ENCODE results near the gene TREH.
A peak's percentile ranks its signal among the peaks of the same experiment; 100 is the strongest.
"Not testable (repeated sequence)": the region's sequence is repeated elsewhere in the genome, so short reads cannot be mapped to it uniquely, and the experiment has no call there.

TREH gene

DNA sequence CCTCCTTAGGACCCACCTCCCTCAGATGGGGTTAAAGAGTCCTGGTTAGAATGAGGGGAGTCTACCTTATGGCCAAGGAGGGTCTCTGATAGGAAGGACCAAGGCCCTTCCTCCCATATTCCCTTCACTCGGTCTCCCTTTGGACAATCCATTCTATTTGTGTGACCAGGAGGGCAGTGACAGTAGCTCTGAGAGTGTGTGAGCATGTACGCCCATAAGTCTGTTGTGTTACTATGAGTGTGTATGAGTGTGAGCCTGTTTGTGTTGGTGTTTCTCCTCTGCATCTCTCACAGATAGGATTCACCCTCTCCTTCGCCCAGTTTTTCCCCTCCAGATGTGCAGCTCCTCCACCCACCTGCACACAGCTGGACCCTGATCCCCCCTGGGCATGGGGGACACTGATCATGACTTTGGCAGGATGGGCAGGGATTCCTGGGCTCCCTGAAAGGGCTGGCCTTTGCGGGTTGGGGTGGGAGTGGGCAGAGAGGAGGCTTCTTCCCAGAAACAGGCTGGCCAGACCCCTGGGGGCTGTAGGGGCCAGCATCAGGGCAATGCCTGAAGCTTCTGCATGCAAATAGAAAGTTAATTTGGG, 57.6 kb downstream of the TREH start:
- Histone ChIP-seq H3K27me3 (ENCODE audit: control insufficient read depth, insufficient read depth, low read length) (no peaks in the 10 kb centered on the region), H3K9ac (ENCODE audit: low read depth, low read length) (peak overlapping the region; percentile 61), H3K36me3 (ENCODE audit: control insufficient read depth, insufficient read depth, low read length) (no peaks in the 10 kb centered on the region), H3K9me3 (ENCODE audit: control insufficient read depth, insufficient read depth, low read length) (no peaks in the 10 kb centered on the region), H3K4me1 (ENCODE audit: control insufficient read depth, insufficient read depth, low read length) (peaks cover 18% of the 10 kb centered on the region), H3K4me3 (ENCODE audit: low read depth, low read length) (peak overlapping the region; percentile 60)

DNA sequence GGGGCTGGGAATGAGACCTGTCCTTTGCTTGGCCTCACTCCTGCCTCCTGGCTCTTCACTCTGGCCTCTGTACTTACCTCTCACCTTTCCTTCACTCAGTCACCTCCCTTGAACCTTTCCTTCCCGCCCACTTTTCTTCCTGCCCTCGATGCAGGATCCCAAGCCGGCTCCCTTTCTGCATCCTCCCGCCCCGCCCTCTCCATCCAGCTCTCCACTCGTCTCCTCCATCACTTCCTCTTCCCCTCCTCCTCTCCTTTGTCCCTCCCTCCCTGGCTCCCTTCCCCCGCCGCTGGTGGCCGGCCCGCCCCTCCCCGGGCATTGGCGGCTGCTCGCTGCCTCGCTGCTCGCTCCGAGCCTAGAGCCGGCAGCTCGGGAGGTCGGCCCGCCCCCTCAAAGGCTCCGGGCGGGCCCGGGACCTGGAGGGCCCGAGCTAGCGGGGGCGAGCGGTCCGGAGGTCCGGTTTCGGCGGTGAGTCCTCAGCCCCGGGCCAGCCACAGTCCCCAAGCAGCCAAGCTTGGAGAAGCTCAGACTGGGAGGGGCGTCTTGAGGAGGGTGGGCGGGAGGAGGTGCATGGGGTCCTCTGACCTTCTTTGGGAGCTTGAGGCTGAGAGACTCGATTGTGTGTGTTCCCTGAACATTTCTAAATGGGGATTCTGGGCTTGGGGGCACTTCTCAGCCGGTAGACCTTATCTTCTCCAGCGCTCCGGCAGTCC, 58.2 kb downstream of the TREH start:
- Histone ChIP-seq H3K9ac (ENCODE audit: low read depth, low read length) (peak overlapping the region; percentile 61), H3K4me3 (ENCODE audit: low read depth, low read length) (peak overlapping the region; percentile 60), H3K9me3 (ENCODE audit: control insufficient read depth, insufficient read depth, low read length) (no peaks in the 10 kb centered on the region), H3K27me3 (ENCODE audit: control insufficient read depth, insufficient read depth, low read length) (no peaks in the 10 kb centered on the region), H3K4me1 (ENCODE audit: control insufficient read depth, insufficient read depth, low read length) (peaks cover 20% of the 10 kb centered on the region), H3K36me3 (ENCODE audit: control insufficient read depth, insufficient read depth, low read length) (no peaks in the 10 kb centered on the region)

GRCh38 chr11:118620529-118621070, 58.9 kb downstream of the TREH start:
- Histone ChIP-seq H3K27me3 (ENCODE audit: control insufficient read depth, insufficient read depth, low read length) (no peaks in the 10 kb centered on the region), H3K4me1 (ENCODE audit: control insufficient read depth, insufficient read depth, low read length) (peaks cover 27% of the 10 kb centered on the region), H3K4me3 (ENCODE audit: low read depth, low read length) (peak overlapping the region; percentile 39), H3K36me3 (ENCODE audit: control insufficient read depth, insufficient read depth, low read length) (no peaks in the 10 kb centered on the region), H3K9ac (ENCODE audit: low read depth, low read length) (peak overlapping the region; percentile 29), H3K9me3 (ENCODE audit: control insufficient read depth, insufficient read depth, low read length) (no peaks in the 10 kb centered on the region)

DNA sequence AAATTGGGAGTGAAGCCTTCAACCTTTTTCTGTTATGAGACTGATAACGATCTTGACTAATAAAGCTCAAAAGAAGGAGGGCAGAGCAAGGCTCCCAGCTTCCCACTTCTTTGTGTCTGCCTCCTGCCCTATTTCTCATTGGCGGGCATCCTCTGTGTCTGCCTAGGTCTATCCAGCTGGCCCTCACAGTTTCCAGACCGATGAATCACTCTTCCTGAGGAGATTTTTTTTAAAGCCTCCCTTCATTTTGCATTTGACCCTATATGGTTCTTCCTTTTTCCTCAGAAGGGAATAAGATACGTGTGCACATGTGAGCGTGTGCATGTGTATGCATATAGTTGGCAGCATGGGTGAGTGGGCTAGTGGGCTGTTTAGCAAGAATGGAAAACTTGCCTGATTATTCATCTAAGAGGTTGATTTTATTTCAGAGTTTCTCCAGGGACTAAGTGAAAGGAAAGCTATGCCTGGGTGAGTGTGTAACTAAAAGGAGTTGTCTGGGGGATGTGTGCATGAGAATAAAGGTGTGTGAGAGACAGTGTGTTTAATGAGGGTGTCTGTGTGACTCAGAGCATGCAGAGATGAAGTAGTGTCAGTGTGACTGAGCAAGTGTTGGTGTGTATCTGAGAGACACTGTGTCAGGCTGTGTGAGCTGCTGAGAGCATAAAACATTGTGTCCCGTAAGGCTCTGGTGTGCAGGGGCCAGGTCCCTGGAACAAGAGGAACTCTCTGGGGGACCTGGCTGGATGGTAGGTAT, 59.8 kb downstream of the TREH start:
- H3K4me1 ChIP-seq (ENCODE audit: control insufficient read depth, insufficient read depth, low read length): peaks cover 33% of the 10 kb centered on the region
- H3K4me3 ChIP-seq (ENCODE audit: low read depth, low read length): no peak overlapping the region
- H3K9ac ChIP-seq (ENCODE audit: low read depth, low read length): no peak overlapping the region

DNA sequence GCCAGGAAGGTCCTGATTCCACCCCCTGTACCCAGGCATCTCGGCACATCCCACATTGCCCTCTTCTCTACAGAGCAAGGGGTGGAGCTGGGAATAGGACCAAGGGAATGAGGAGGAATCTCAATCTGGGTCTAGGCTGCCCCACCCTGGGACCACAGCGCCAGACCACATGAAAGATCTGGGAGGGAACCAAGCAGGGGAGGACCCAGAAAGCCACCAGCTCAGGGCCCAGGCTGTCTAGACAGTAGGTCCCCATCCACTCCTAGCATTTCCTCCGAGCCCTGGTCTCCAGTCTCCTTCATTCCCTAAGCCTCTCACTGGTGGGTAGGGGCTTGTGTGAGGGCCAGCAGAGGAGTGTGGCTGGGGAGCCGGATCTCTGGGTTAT, 60.5 kb downstream of the TREH start:
- Histone ChIP-seq H3K36me3 (ENCODE audit: control insufficient read depth, insufficient read depth, low read length) (no peaks in the 10 kb centered on the region), H3K9me3 (ENCODE audit: control insufficient read depth, insufficient read depth, low read length) (no peaks in the 10 kb centered on the region), H3K4me1 (ENCODE audit: control insufficient read depth, insufficient read depth, low read length) (peaks cover 36% of the 10 kb centered on the region), H3K4me3 (ENCODE audit: low read depth, low read length) (no peak overlapping the region), H3K27me3 (ENCODE audit: control insufficient read depth, insufficient read depth, low read length) (peaks cover under 1% of the 10 kb centered on the region), H3K9ac (ENCODE audit: low read depth, low read length) (no peak overlapping the region)

More for the DNA sequence above, 59.8 kb downstream of the TREH start:
- no peaks in the 10 kb centered on the region for H3K9me3 ChIP-seq (ENCODE audit: control insufficient read depth, insufficient read depth, low read length)
- H3K36me3 ChIP-seq (ENCODE audit: control insufficient read depth, insufficient read depth, low read length): no peaks in the 10 kb centered on the region
- no peaks in the 10 kb centered on the region for H3K27me3 ChIP-seq (ENCODE audit: control insufficient read depth, insufficient read depth, low read length)

DNA sequence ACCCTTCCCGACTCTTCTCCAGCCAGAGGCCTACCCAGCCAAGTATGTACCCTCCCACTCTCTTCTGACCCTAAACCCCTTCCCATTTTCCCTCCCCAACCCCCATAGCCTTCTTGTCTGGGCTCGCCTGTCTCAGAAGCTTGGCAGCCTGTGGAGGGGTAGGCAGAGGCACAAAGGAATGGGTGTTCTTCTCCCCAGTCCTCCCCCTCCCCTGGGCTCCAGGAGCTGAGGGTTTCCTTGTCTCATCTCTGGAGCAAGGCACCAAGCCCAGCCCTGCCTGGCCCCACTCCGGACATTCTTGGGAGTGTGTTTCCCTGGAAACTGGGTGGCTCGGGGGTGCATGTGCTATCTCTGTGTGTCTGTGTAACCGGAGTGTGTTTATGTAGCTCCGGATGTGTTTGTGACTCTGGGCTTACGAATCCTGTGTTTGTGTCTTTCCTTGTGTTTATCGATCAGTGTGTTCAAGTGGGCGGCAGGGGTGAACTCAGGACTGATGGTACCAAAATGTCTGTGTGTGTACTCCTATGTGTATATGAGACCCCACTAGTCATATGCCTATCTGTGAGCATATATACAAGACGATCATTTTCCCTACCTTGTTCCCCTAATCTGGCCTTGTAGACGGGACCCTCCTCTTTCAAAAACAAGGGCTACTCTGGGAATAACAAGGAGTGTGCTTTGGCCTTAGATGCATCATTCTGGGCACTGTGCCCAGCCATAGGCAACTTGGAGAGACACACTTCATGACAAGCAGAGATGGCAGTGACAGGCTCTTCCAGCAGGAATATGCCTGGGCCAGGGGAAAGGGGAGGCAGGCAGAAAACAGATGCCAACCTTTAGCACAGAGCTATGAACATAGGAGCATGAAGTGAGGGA, 61.1 kb downstream of the TREH start:
- no peaks in the 10 kb centered on the region for H3K36me3 ChIP-seq (ENCODE audit: control insufficient read depth, insufficient read depth, low read length)
- no peaks in the 10 kb centered on the region for H3K9me3 ChIP-seq (ENCODE audit: control insufficient read depth, insufficient read depth, low read length)
- no peak overlapping the region for H3K4me3 ChIP-seq (ENCODE audit: low read depth, low read length)
- no peak overlapping the region for H3K9ac ChIP-seq (ENCODE audit: low read depth, low read length)
- peaks cover 36% of the 10 kb centered on the region for H3K4me1 ChIP-seq (ENCODE audit: control insufficient read depth, insufficient read depth, low read length)
- H3K27me3 ChIP-seq (ENCODE audit: control insufficient read depth, insufficient read depth, low read length): peaks cover 7% of the 10 kb centered on the region

- H3K36me3 ChIP-seq (ENCODE audit: control insufficient read depth, insufficient read depth, low read length): no peaks in the 10 kb centered on the region
- H3K4me1 ChIP-seq (ENCODE audit: control insufficient read depth, insufficient read depth, low read length): peaks cover 29% of the 10 kb centered on the region
- H3K4me3 ChIP-seq (ENCODE audit: low read depth, low read length): no peak overlapping the region
- no peaks in the 10 kb centered on the region for H3K9me3 ChIP-seq (ENCODE audit: control insufficient read depth, insufficient read depth, low read length)
- peaks cover 12% of the 10 kb centered on the region for H3K27me3 ChIP-seq (ENCODE audit: control insufficient read depth, insufficient read depth, low read length)
- no peak overlapping the region for H3K9ac ChIP-seq (ENCODE audit: low read depth, low read length)
Observed at GRCh38 chr11:118615976-118616371, 63.5 kb downstream of the TREH start.

DNA sequence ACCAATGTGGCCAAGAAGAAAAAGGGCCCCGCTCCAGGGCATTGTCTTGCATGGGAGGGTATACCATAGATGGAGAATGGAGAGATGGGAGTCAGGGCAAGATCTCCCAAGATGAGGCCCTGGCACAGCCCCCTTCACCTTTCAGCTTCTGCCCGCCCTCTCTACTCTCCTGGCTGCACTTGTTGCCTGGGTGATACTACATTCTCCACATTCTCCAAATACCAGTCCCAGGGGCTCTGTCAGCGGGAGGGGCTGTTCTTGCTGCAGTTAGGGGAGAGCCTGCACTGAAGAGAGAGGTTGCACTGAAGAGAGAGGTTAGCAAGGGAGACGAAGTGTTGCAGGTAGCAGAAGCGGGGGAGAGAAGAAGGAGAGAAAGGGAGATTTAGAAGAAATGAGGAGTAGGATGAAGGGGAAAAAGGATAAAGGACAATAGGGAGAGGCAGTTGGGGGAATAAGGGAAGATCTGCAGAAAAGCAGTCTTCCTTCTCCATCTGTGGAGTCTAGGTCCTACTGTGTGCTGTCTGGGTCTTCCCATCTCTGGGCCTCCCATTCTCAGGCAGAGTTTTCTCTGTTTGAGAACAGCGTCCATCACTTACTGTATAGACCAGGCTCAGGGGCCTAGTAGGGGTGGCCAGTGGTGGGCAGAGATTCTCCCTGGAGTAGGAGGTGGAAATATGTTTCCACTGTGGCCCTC, 64.0 kb downstream of the TREH start:
- H3K9ac ChIP-seq (ENCODE audit: low read depth, low read length): no peak overlapping the region
- no peak overlapping the region for H3K4me3 ChIP-seq (ENCODE audit: low read depth, low read length)

DNA sequence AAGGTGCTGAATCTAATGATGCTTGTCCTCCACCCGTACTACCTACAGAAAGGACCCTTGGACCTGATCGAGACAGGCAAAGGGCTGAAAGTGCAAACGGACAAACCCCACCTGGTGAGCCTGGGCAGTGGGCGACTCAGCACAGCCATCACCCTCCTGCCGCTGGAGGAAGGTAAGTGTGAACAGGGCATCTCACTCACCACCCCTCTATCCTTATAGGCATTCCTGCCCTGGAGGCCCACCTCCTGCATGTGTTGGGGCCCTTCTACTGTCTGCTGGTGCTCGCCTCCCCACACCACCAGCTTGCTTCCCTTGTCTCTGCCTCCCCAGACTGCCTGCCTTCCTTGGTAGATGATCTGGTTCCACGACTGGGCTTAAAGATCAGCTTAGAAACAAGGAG, 64.9 kb downstream of the TREH start:
- H3K27me3 ChIP-seq (ENCODE audit: control insufficient read depth, insufficient read depth, low read length): peaks cover 25% of the 10 kb centered on the region
- H3K4me1 ChIP-seq (ENCODE audit: control insufficient read depth, insufficient read depth, low read length): peaks cover 24% of the 10 kb centered on the region
- no peak overlapping the region for H3K4me3 ChIP-seq (ENCODE audit: low read depth, low read length)
- no peaks in the 10 kb centered on the region for H3K36me3 ChIP-seq (ENCODE audit: control insufficient read depth, insufficient read depth, low read length)
- H3K9me3 ChIP-seq (ENCODE audit: control insufficient read depth, insufficient read depth, low read length): no peaks in the 10 kb centered on the region
- H3K9ac ChIP-seq (ENCODE audit: low read depth, low read length): no peak overlapping the region

More for the DNA sequence above, 64.0 kb downstream of the TREH start:
- no peaks in the 10 kb centered on the region for H3K36me3 ChIP-seq (ENCODE audit: control insufficient read depth, insufficient read depth, low read length)
- no peaks in the 10 kb centered on the region for H3K9me3 ChIP-seq (ENCODE audit: control insufficient read depth, insufficient read depth, low read length)
- peaks cover 15% of the 10 kb centered on the region for H3K27me3 ChIP-seq (ENCODE audit: control insufficient read depth, insufficient read depth, low read length)
- peaks cover 24% of the 10 kb centered on the region for H3K4me1 ChIP-seq (ENCODE audit: control insufficient read depth, insufficient read depth, low read length)

DNA sequence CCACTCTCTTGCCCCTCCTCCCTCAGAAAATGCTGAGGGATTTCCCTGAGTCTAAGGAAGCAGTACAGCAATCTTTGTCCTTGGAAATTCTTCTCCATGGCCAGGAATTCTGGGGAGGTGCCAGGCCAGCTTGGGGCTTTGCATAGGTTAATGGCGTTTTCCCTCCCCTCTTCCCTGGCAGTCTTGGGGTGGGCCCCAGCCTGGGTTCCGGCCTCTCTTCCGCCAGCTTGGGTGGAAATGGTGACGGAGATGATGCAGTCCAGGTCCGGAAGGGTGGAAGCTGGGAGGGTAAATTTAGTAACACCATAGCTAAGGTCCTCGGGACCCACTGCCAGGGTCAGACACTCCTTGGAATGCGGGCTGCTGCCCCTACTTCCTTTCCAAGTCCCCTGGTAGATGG, 67.1 kb downstream of the TREH start:
- no peaks in the 10 kb centered on the region for H3K9me3 ChIP-seq (ENCODE audit: control insufficient read depth, insufficient read depth, low read length)
- no peak overlapping the region for H3K4me3 ChIP-seq (ENCODE audit: low read depth, low read length)
- H3K36me3 ChIP-seq (ENCODE audit: control insufficient read depth, insufficient read depth, low read length): no peaks in the 10 kb centered on the region
- peaks cover 44% of the 10 kb centered on the region for H3K27me3 ChIP-seq (ENCODE audit: control insufficient read depth, insufficient read depth, low read length)
- peaks cover 22% of the 10 kb centered on the region for H3K4me1 ChIP-seq (ENCODE audit: control insufficient read depth, insufficient read depth, low read length)
- H3K9ac ChIP-seq (ENCODE audit: low read depth, low read length): no peak overlapping the region

DNA sequence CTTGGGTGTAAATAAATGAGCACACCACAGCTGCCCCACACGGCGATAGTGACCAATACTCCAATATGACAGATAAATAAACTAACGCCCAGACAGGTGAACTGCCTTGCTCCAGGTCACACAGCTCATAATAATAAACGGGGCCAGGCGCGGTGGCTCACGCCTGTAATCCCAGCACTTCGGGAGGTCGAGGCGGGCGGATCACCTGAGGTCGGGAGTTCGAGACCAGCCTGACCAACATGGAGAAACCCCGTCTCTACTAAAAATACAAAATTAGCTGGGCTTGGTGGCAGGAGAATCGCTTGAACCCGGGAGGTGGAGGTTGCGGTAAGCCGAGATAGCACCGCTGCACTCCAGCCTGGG, 68.0 kb downstream of the TREH start:
- H3K9me3 ChIP-seq (ENCODE audit: control insufficient read depth, insufficient read depth, low read length): not testable (repeated sequence)
- Histone ChIP-seq H3K27me3 (ENCODE audit: control insufficient read depth, insufficient read depth, low read length) (peaks cover 51% of the 10 kb centered on the region), H3K4me1 (ENCODE audit: control insufficient read depth, insufficient read depth, low read length) (peaks cover 26% of the 10 kb centered on the region)

More for the DNA sequence above, 68.0 kb downstream of the TREH start:
- not testable (repeated sequence) for H3K9ac ChIP-seq (ENCODE audit: low read depth, low read length); H3K4me3 ChIP-seq (ENCODE audit: low read depth, low read length); H3K36me3 ChIP-seq (ENCODE audit: control insufficient read depth, insufficient read depth, low read length)
